Natural killer cell (primary cell): ENCODE data around the gene LSAMP. TPM values are rescaled to one million over a fixed set of nuclear protein-coding genes. Genes with fewer than 3 reads are reported as not detected.

Source experiments
- ATAC-seq, 3 donors: fragments of 150-1000 bp in 2 of 3; fragments of 200-7000 bp in 1 of 3; cut with Tn5 transposase; 1 replicate in 1 of 3; 2 replicates in 2 of 3; pipeline ENCODE4 v1.10.0; 2021; ENCODE audit warnings: mild to moderate bottlenecking in 2 of 3, moderate library complexity in 2 of 3
- DNase-seq, 2 donors: peaks; one replicate each; pipeline versions ENCODE4 v3.0.0 to v3.0.0-alpha.2; 2013 to 2021; ENCODE audit warnings: mixed read lengths in 1 of 2
- H3K27ac ChIP-seq: one replicate; pipeline ENCODE4 v1.5.1; 2013; ENCODE audit warnings: mild to moderate bottlenecking, low read length
- H3K27me3 ChIP-seq: one replicate; pipeline ENCODE4 v1.6.1; 2013; ENCODE audit warnings: low read length; ENCODE audit not compliant: control insufficient read depth, insufficient read depth
- H3K36me3 ChIP-seq: one replicate; pipeline ENCODE4 v1.6.1; 2013; ENCODE audit warnings: low read length; ENCODE audit not compliant: control insufficient read depth, insufficient read depth
- H3K4me1 ChIP-seq: one replicate; pipeline ENCODE4 v1.6.1; 2013; ENCODE audit warnings: low read length; ENCODE audit not compliant: control insufficient read depth, insufficient read depth
- H3K4me3 ChIP-seq: one replicate; pipeline ENCODE4 v1.5.1; 2013; ENCODE audit warnings: low read length
- H3K9me3 ChIP-seq: one replicate; pipeline ENCODE4 v1.6.1; 2013; ENCODE audit warnings: low read length; ENCODE audit not compliant: control insufficient read depth, insufficient read depth
- H3K27ac Mint-ChIP-seq, 2 donors: one replicate each; pipeline ENCODE4 v1.8.0; 2022; ENCODE audit warnings: mild to moderate bottlenecking in 2 of 2, mixed read lengths in 2 of 2, moderate library complexity in 1 of 2
- H3K27me3 Mint-ChIP-seq, 2 donors: one replicate each; pipeline ENCODE4 v1.8.0; 2022; ENCODE audit warnings: low read depth in 2 of 2, mixed read lengths in 2 of 2
- H3K36me3 Mint-ChIP-seq: one replicate; pipeline ENCODE4 v1.8.0; 2022; ENCODE audit warnings: mixed read lengths
- H3K4me1 Mint-ChIP-seq, 2 donors: one replicate each; pipeline ENCODE4 v1.8.0; 2022; ENCODE audit warnings: mixed read lengths in 2 of 2
- H3K4me3 Mint-ChIP-seq: one replicate; pipeline ENCODE4 v1.8.0; 2022; ENCODE audit warnings: mild to moderate bottlenecking, moderate library complexity, mixed read lengths
- H3K9me3 Mint-ChIP-seq, 2 donors: one replicate each; pipeline ENCODE4 v1.8.0; 2022; ENCODE audit warnings: mixed read lengths in 2 of 2
- CTCF ChIP-seq: fragments of 200-600 bp; IDR thresholded peaks from one replicate; pipeline ENCODE4 v1.8.0; 2022; ENCODE audit warnings: antibody characterized with exemption
- WGBS: methylation state at CpG from one replicate; pipeline ENCODE4 v1.1.7; 2013; ENCODE audit warnings: missing lambda C conversion rate; ENCODE audit not compliant: insufficient coverage; 5-methylcytosine and 5-hydroxymethylcytosine counted together
- intact Hi-C: fragments of 100-400 bp; cut with micrococcal nuclease; formaldehyde crosslinking; loops from one replicate; pipeline ENCODE4 v1.14.2; 2022
- total RNA-seq, 4 donors: library from RNA; stranded (reverse); fragments of 120-200 nt in 1 of 4; gene quantifications; one replicate each; pipeline versions ENCODE4 v1.2.3 to v1.2.4, GENCODE V29; 2013 to 2022

Gene LSAMP
- total RNA-seq, 3 donors from 2014 or later (not counting 1 experiment from before 2014, with no cell fraction given): not detected

- DNase-seq: no peak
- H3K27ac Mint-ChIP-seq: no peak overlapping the region
- Histone ChIP-seq H3K27ac (no peak overlapping the region), H3K36me3 (no peaks in the 10 kb centered on the region), H3K4me1 (no peaks in the 10 kb centered on the region), H3K4me3 (no peak overlapping the region), H3K27me3 (no peaks in the 10 kb centered on the region), H3K9me3 (no peaks in the 10 kb centered on the region)
- H3K36me3 Mint-ChIP-seq: no peaks in the 10 kb centered on the region
- H3K27me3 Mint-ChIP-seq: no peaks in the 10 kb centered on the region
- WGBS: 78% methylated on average over 1 of the region's 1 CpG
- intact Hi-C loops: no loop called here
- H3K9me3 Mint-ChIP-seq: peaks cover 7 to 8% of the 10 kb centered on the region in 2 donors
- H3K4me3 Mint-ChIP-seq: no peak overlapping the region
- TF ChIP-seq CTCF: no peak
- no peaks in the 10 kb centered on the region for H3K4me1 Mint-ChIP-seq
- no peak for ATAC-seq
Measured at GRCh38 chr3:116057400-116058006, 387.8 kb downstream of the LSAMP start.

- no peak for TF ChIP-seq CTCF
- H3K36me3 ChIP-seq: no peaks in the 10 kb centered on the region
- H3K4me1 Mint-ChIP-seq: no peaks in the 10 kb centered on the region
- ATAC-seq (no peak), DNase-seq (no peak)
- H3K4me1 ChIP-seq: no peaks in the 10 kb centered on the region
- no peak overlapping the region for H3K27ac ChIP-seq
- no peak overlapping the region for H3K4me3 ChIP-seq
- no peaks in the 10 kb centered on the region for H3K27me3 ChIP-seq
- no peaks in the 10 kb centered on the region for H3K27me3 Mint-ChIP-seq
- intact Hi-C loops: no loop called here
- H3K9me3 Mint-ChIP-seq: peaks cover 6 to 10% of the 10 kb centered on the region in 2 donors
- no peaks in the 10 kb centered on the region for H3K9me3 ChIP-seq
- H3K27ac Mint-ChIP-seq: no peak overlapping the region
- H3K36me3 Mint-ChIP-seq: no peaks in the 10 kb centered on the region
- 80% methylated on average over 1 of the region's 2 CpGs for WGBS
- H3K4me3 Mint-ChIP-seq: no peak overlapping the region
Measured at GRCh38 chr3:116056280-116056679, 389.0 kb downstream of the LSAMP start.

GRCh38 chr3:116053017-116053416, 392.3 kb downstream of the LSAMP start:
- ATAC-seq (no peak), DNase-seq (no peak)
- Mint-ChIP-seq H3K27me3 (no peaks in the 10 kb centered on the region), H3K9me3 (peaks cover 6 to 8% of the 10 kb centered on the region in 2 donors), H3K4me3 (no peak overlapping the region), H3K27ac (no peak overlapping the region), H3K4me1 (no peaks in the 10 kb centered on the region), H3K36me3 (no peaks in the 10 kb centered on the region)
- no peaks in the 10 kb centered on the region for H3K9me3 ChIP-seq
- no peaks in the 10 kb centered on the region for H3K36me3 ChIP-seq
- intact Hi-C loops: no loop called here
- H3K27ac ChIP-seq: no peak overlapping the region
- no peaks in the 10 kb centered on the region for H3K4me1 ChIP-seq
- H3K4me3 ChIP-seq: no peak overlapping the region
- H3K27me3 ChIP-seq: no peaks in the 10 kb centered on the region
- no peak for TF ChIP-seq CTCF

- Mint-ChIP-seq H3K36me3 (no peaks in the 10 kb centered on the region), H3K27me3 (no peaks in the 10 kb centered on the region), H3K9me3 (peaks cover 6 to 8% of the 10 kb centered on the region in 2 donors), H3K4me1 (no peaks in the 10 kb centered on the region), H3K4me3 (no peak overlapping the region), H3K27ac (no peak overlapping the region)
- no peak overlapping the region for H3K4me3 ChIP-seq
- intact Hi-C loops: no loop called here
- WGBS: 85% methylated on average over 3 of the region's 3 CpGs
- no peaks in the 10 kb centered on the region for H3K9me3 ChIP-seq
- no peaks in the 10 kb centered on the region for H3K36me3 ChIP-seq
- no peaks in the 10 kb centered on the region for H3K27me3 ChIP-seq
- no peak for ATAC-seq
- DNase-seq: no peak
- TF ChIP-seq CTCF: no peak
- H3K4me1 ChIP-seq: no peaks in the 10 kb centered on the region
- no peak overlapping the region for H3K27ac ChIP-seq
Measured at GRCh38 chr3:116052602-116053001, 392.7 kb downstream of the LSAMP start.
